Vagina (tissue), 2 donors: ENCODE results near the gene DNAJB7. TPM values are rescaled to one million over a fixed set of nuclear protein-coding genes. Genes with fewer than 3 reads are reported as not detected.

Experiments used
- DNase-seq, 2 donors: peaks; one replicate each; pipeline ENCODE4 v3.0.0-alpha.2; 2017; ENCODE audit errors: extremely low spot score in 2 of 2
- H3K27ac ChIP-seq: fragments of 200-600 bp; sonication (generic); one replicate; pipeline ENCODE4 v1.5.1; 2019
- H3K27me3 ChIP-seq: fragments of 200-600 bp; sonication (generic); one replicate; pipeline ENCODE4 v1.5.1; 2019
- H3K36me3 ChIP-seq, 2 donors: fragments of 200-600 bp; sonication (generic); one replicate each; pipeline ENCODE4 v1.5.1; 2017 to 2019
- H3K4me1 ChIP-seq: fragments of 200-600 bp; sonication (generic); one replicate; pipeline ENCODE4 v1.5.1; 2019
- H3K4me3 ChIP-seq, 2 donors: fragments of 200-600 bp; sonication (generic); 1 replicate in 1 of 2; 2 replicates in 1 of 2; pipeline ENCODE4 v1.5.1; 2016 to 2019
- H3K9me3 ChIP-seq: fragments of 200-600 bp; sonication (generic); one replicate; pipeline ENCODE4 v1.5.1; 2019
- CTCF ChIP-seq, 3 experiments: fragments of 450-650 bp in 2 of 3; fragments of 200-600 bp in 1 of 3; sonication (generic) in 1 of 3; IDR thresholded peaks; one replicate each; pipeline ENCODE4 v1.5.1; 2017 to 2019; ENCODE audit warnings: antibody characterized with exemption in 3 of 3, mild to moderate bottlenecking in 2 of 3, moderate library complexity in 2 of 3
- POLR2A ChIP-seq, 2 donors: fragments of 450-650 bp; IDR thresholded peaks; one replicate each; pipeline ENCODE4 v1.6.1; 2017; ENCODE audit warnings: antibody characterized with exemption in 2 of 2, mild to moderate bottlenecking in 2 of 2, moderate library complexity in 2 of 2
- POLR2AphosphoS5 ChIP-seq, 2 donors: sonication (generic); formaldehyde crosslinking; IDR thresholded peaks; one replicate each; pipeline ENCODE4 v1.9.0; 2017; ENCODE audit warnings: antibody characterized with exemption in 2 of 2, mild to moderate bottlenecking in 2 of 2, low read depth in 1 of 2; ENCODE audit not compliant: insufficient read depth in 1 of 2
- intact Hi-C: fragments of 100-400 bp; cut with DNase I; formaldehyde crosslinking; loops from one replicate; pipeline ENCODE4 v1.15.1; 2023
- total RNA-seq: library from RNA; depleted of rRNA; stranded (reverse); fragments of >200 nt; gene quantifications from one replicate; pipeline ENCODE4 v1.2.3, GENCODE V29; 2016

Gene DNAJB7
- total RNA-seq, 1 donor from 2014 or later = not detected

- H3K36me3 ChIP-seq = peaks cover 0 to 22% of the 10 kb centered on the region in 2 donors
- no peaks in the 10 kb centered on the region for H3K27me3 ChIP-seq
- intact Hi-C loops = no loop called here
- H3K4me1 ChIP-seq = no peaks in the 10 kb centered on the region
- DNase-seq = no peak
- no peak overlapping the region for H3K27ac ChIP-seq
- no peak overlapping the region for H3K4me3 ChIP-seq
- no peak for TF ChIP-seq POLR2AphosphoS5 (IDR thresholded peaks at IDR 0.05; ENCODE audit: insufficient read depth in 1 of 2, low read depth in 1 of 2)
- TF ChIP-seq CTCF (IDR thresholded peaks at IDR 0.05) = no peak
- no peak for TF ChIP-seq POLR2A (IDR thresholded peaks at IDR 0.05)
- no peaks in the 10 kb centered on the region for H3K9me3 ChIP-seq
Observed at GRCh38 chr22:40890881-40891280, 29.0 kb upstream of the DNAJB7 start.

- Histone ChIP-seq H3K9me3 (no peaks in the 10 kb centered on the region), H3K4me3 (no peak overlapping the region), H3K4me1 (no peaks in the 10 kb centered on the region), H3K27me3 (no peaks in the 10 kb centered on the region), H3K27ac (no peak overlapping the region), H3K36me3 (peaks cover 0 to 28% of the 10 kb centered on the region in 2 donors)
- intact Hi-C loops = no loop called here
- DNase-seq = no peak
- TF ChIP-seq POLR2AphosphoS5 (IDR thresholded peaks at IDR 0.05; ENCODE audit: insufficient read depth in 1 of 2, low read depth in 1 of 2) (no peak), CTCF (IDR thresholded peaks at IDR 0.05) (no peak), POLR2A (IDR thresholded peaks at IDR 0.05) (no peak)
Observed at GRCh38 chr22:40889116-40889515, 27.2 kb upstream of the DNAJB7 start.

- no peaks in the 10 kb centered on the region for H3K27me3 ChIP-seq
- H3K4me1 ChIP-seq = no peaks in the 10 kb centered on the region
- TF ChIP-seq POLR2A (IDR thresholded peaks at IDR 0.05) (no peak), CTCF (IDR thresholded peaks at IDR 0.05) (no peak), POLR2AphosphoS5 (IDR thresholded peaks at IDR 0.05; ENCODE audit: insufficient read depth in 1 of 2, low read depth in 1 of 2) (no peak)
- no peak overlapping the region for H3K27ac ChIP-seq
- peaks cover 0 to 20% of the 10 kb centered on the region in 2 donors for H3K36me3 ChIP-seq
- no peak overlapping the region for H3K4me3 ChIP-seq
- intact Hi-C loops = no loop called here
- H3K9me3 ChIP-seq = no peaks in the 10 kb centered on the region
- no peak for DNase-seq
Observed at GRCh38 chr22:40878922-40879321, 17.0 kb upstream of the DNAJB7 start.

- DNase-seq = no peak
- Histone ChIP-seq H3K4me1 (no peaks in the 10 kb centered on the region), H3K9me3 (no peaks in the 10 kb centered on the region), H3K27ac (no peak overlapping the region), H3K27me3 (no peaks in the 10 kb centered on the region), H3K36me3 (peaks cover 0 to 19% of the 10 kb centered on the region in 2 donors), H3K4me3 (no peak overlapping the region)
- no peak for TF ChIP-seq POLR2A (IDR thresholded peaks at IDR 0.05)
- TF ChIP-seq POLR2AphosphoS5 (IDR thresholded peaks at IDR 0.05; ENCODE audit: insufficient read depth in 1 of 2, low read depth in 1 of 2) = no peak
- TF ChIP-seq CTCF (IDR thresholded peaks at IDR 0.05) = no peak
- intact Hi-C loops = no loop called here
Observed at GRCh38 chr22:40877488-40877887, 15.6 kb upstream of the DNAJB7 start.

- H3K36me3 ChIP-seq = peaks cover 0 to 15% of the 10 kb centered on the region in 2 donors
- intact Hi-C loops = no loop called here
- no peak for DNase-seq
Observed at GRCh38 chr22:40876907-40877306, 15.0 kb upstream of the DNAJB7 start.

More at GRCh38 chr22:40876907-40877306, 15.0 kb upstream of the DNAJB7 start:
- H3K27ac ChIP-seq = no peak overlapping the region
- TF ChIP-seq POLR2AphosphoS5 (IDR thresholded peaks at IDR 0.05; ENCODE audit: insufficient read depth in 1 of 2, low read depth in 1 of 2) (no peak), POLR2A (IDR thresholded peaks at IDR 0.05) (no peak), CTCF (IDR thresholded peaks at IDR 0.05) (no peak)
- no peaks in the 10 kb centered on the region for H3K27me3 ChIP-seq
- H3K9me3 ChIP-seq = no peaks in the 10 kb centered on the region
- H3K4me1 ChIP-seq = no peaks in the 10 kb centered on the region
- no peak overlapping the region for H3K4me3 ChIP-seq
